Neuronal stem cell (in vitro differentiated cells): ENCODE data around the gene SDE2.

Experiments used
- DNase-seq: peaks from one replicate; pipeline ENCODE4 v3.0.0-alpha.2; 2013; ENCODE audit warnings: low spot score
- H2AFZ ChIP-seq: one replicate; pipeline ENCODE4 v1.6.1; 2013; ENCODE audit warnings: mild to moderate bottlenecking, low read length, inconsistent platforms
- H2AK5ac ChIP-seq: 2 replicates; pipeline ENCODE4 v1.6.1; 2013; ENCODE audit warnings: low read depth, mild to moderate bottlenecking, inconsistent platforms, low read length, moderate library complexity, mixed read lengths
- H2BK120ac ChIP-seq: 2 replicates; pipeline ENCODE4 v1.6.1; 2013; ENCODE audit warnings: low read depth, mild to moderate bottlenecking, inconsistent platforms, low read length, moderate library complexity, mixed read lengths
- H2BK12ac ChIP-seq: one replicate; pipeline ENCODE4 v1.6.1; 2013; ENCODE audit warnings: low read length, inconsistent platforms
- H2BK15ac ChIP-seq: 2 replicates; pipeline ENCODE4 v1.6.1; 2013; ENCODE audit warnings: mild to moderate bottlenecking, low read length, inconsistent platforms, mixed read lengths
- H2BK5ac ChIP-seq: one replicate; pipeline ENCODE4 v1.6.1; 2013; ENCODE audit warnings: inconsistent platforms, mild to moderate bottlenecking, low read length, moderate library complexity
- H3K14ac ChIP-seq: one replicate; pipeline ENCODE4 v1.6.1; 2013; ENCODE audit warnings: low read length, inconsistent platforms
- H3K18ac ChIP-seq: 2 replicates; pipeline ENCODE4 v1.6.1; 2013; ENCODE audit warnings: low read length, inconsistent platforms
- H3K23ac ChIP-seq: 2 replicates; pipeline ENCODE4 v1.6.1; 2013; ENCODE audit warnings: low read depth, mild to moderate bottlenecking, mixed read lengths, low read length, inconsistent platforms; ENCODE audit not compliant: poor library complexity
- H3K27ac ChIP-seq: replicated peaks from 3 replicates; pipeline ENCODE4 v1.5.1; 2013; ENCODE audit warnings: low read length, inconsistent platforms
- H3K27me3 ChIP-seq, 3 experiments: 2 replicates each; pipeline ENCODE4 v1.6.1; 2013; ENCODE audit warnings: low read length in 3 of 3, mild to moderate bottlenecking in 2 of 3, inconsistent platforms in 1 of 3, low read depth in 1 of 3, mixed read lengths in 1 of 3, moderate library complexity in 1 of 3; ENCODE audit not compliant: control insufficient read depth in 3 of 3, insufficient read depth in 3 of 3
- H3K36me3 ChIP-seq, 2 donors: replicated peaks in 1 of 2; 2 replicates each; pipeline ENCODE4 v1.6.1; 2013; ENCODE audit warnings: low read length in 2 of 2; ENCODE audit not compliant: control insufficient read depth in 2 of 2, insufficient read depth in 2 of 2
- H3K4ac ChIP-seq: 2 replicates; pipeline ENCODE4 v1.6.1; 2013; ENCODE audit warnings: inconsistent platforms, mild to moderate bottlenecking, low read length, moderate library complexity
- H3K4me1 ChIP-seq, 2 donors: 1 replicate in 1 of 2; 2 replicates in 1 of 2; pipeline ENCODE4 v1.6.1; 2013; ENCODE audit warnings: low read length in 2 of 2, low read depth in 1 of 2; ENCODE audit not compliant: control insufficient read depth in 2 of 2, insufficient read depth in 1 of 2
- H3K4me2 ChIP-seq: one replicate; pipeline ENCODE4 v1.6.1; 2013; ENCODE audit warnings: mild to moderate bottlenecking, low read length, inconsistent platforms; ENCODE audit not compliant: insufficient read depth, poor library complexity, severe bottlenecking
- H3K4me3 ChIP-seq, 2 donors: 2 replicates each; pipeline ENCODE4 v1.5.1; 2013; ENCODE audit warnings: low read length in 2 of 2, mild to moderate bottlenecking in 2 of 2, inconsistent platforms in 1 of 2, moderate library complexity in 1 of 2
- H3K79me1 ChIP-seq: one replicate; pipeline ENCODE4 v1.6.1; 2013; ENCODE audit warnings: low read depth, mild to moderate bottlenecking, inconsistent platforms, low read length, moderate library complexity
- H3K9ac ChIP-seq: one replicate; pipeline ENCODE4 v1.6.1; 2013; ENCODE audit warnings: mild to moderate bottlenecking, low read depth, low read length, inconsistent platforms; ENCODE audit not compliant: poor library complexity
- H3K9me3 ChIP-seq, 2 donors: replicated peaks in 1 of 2; 2 replicates each; pipeline versions ENCODE3 to v1.6.1; 2013; ENCODE audit warnings: low read length in 2 of 2, mild to moderate bottlenecking in 2 of 2, inconsistent platforms in 1 of 2, low read depth in 1 of 2, mixed read lengths in 1 of 2, moderate library complexity in 1 of 2; ENCODE audit not compliant: control insufficient read depth in 2 of 2, insufficient read depth in 1 of 2
- H4K8ac ChIP-seq: one replicate; pipeline ENCODE4 v1.6.1; 2013; ENCODE audit warnings: low read depth, mild to moderate bottlenecking, inconsistent platforms, low read length, moderate library complexity
- H4K91ac ChIP-seq: one replicate; pipeline ENCODE4 v1.6.1; 2013; ENCODE audit warnings: low read length, low read depth, mild to moderate bottlenecking, inconsistent platforms; ENCODE audit not compliant: poor library complexity
- WGBS, 2 donors: extraction: QIAGEN DNeasy Blood & Tissue Kit; methylation state at CpG; one replicate each; pipeline ENCODE4 v1.1.7; 2013; ENCODE audit warnings: missing lambda C conversion rate in 2 of 2, mixed read lengths in 1 of 2; ENCODE audit not compliant: insufficient read length in 2 of 2, insufficient replicate concordance in 1 of 2; ENCODE audit errors: extremely low coverage in 2 of 2; 5-methylcytosine and 5-hydroxymethylcytosine counted together

The SDE2 gene

GRCh38 chr1:225995919-225996864 lies 3.0 kb downstream of the SDE2 start:
- H3K23ac ChIP-seq, result no peak overlapping the region
- no peak for DNase-seq
- no peak overlapping the region for H3K4me3 ChIP-seq

DNA sequence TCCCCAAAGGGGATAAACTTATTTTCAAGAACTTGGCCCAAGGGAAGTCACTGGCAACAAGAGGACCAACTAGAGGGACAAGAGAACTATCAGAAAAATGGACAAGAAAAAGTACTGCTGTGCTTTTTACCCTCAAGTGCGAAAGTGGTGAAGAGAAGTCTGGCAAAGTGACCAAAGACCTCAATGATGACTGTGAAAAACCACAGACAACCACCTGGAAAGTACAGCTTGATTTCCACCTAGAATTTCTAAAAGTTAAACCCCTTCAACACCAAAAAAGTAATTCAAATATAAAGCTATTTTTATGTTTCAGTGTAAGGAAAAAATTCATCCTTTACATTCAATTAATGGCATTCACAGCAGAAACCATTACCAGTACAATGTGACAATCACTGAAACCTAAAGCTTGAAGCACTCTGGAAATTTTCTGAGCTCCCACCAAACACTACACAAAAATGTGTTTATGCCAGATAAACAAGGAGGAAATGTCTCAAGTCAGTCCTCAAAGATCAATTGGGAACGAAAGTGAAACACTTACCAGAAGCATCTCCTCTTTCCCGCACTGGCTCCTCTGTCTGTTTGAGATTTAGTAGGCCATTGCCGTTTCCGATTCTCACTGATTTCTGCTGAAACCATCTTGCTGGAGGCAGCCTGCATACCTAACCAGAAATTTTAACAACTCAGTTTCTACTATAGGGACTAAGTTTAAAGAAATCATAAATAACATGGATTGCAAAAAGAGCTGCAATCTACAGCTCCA lies 8.3 kb downstream of the SDE2 start:
- no peak overlapping the region for H2BK12ac ChIP-seq
- no peak overlapping the region for H2AK5ac ChIP-seq
- H3K4me3 ChIP-seq, result no peak overlapping the region
- no peaks in the 10 kb centered on the region for H3K9me3 ChIP-seq
- H3K9ac ChIP-seq, result no peak overlapping the region
- H3K23ac ChIP-seq, result no peak overlapping the region
- no peak overlapping the region for H3K4ac ChIP-seq
- no peak overlapping the region for H2AFZ ChIP-seq
- no peak overlapping the region for H2BK5ac ChIP-seq
- no peak overlapping the region for H3K27ac ChIP-seq
- H3K79me1 ChIP-seq, result peaks cover 2% of the 10 kb centered on the region
- H4K8ac ChIP-seq, result no peak overlapping the region
- H3K18ac ChIP-seq, result no peak overlapping the region
- peaks cover 24 to 90% of the 10 kb centered on the region in 2 donors for H3K36me3 ChIP-seq
- no peak overlapping the region for H2BK120ac ChIP-seq
- no CpG with 5 or more reads among the region's 5 CpGs for WGBS, 2 donors
- H3K14ac ChIP-seq, result no peak overlapping the region
- H4K91ac ChIP-seq, result no peak overlapping the region
- H3K27me3 ChIP-seq, result no peaks in the 10 kb centered on the region
- H2BK15ac ChIP-seq, result no peak overlapping the region
- no peaks in the 10 kb centered on the region for H3K4me1 ChIP-seq
- no peak for DNase-seq
- no peak overlapping the region for H3K4me2 ChIP-seq

More at GRCh38 chr1:225995919-225996864, 3.0 kb downstream of the SDE2 start:
- no peaks in the 10 kb centered on the region for H3K27me3 ChIP-seq
- no peak overlapping the region for H3K27ac ChIP-seq
- H3K14ac ChIP-seq, result no peak overlapping the region
- no CpG with 5 or more reads among the region's 4 CpGs for WGBS, 2 donors
- no peak overlapping the region for H3K9ac ChIP-seq
- no peak overlapping the region for H3K18ac ChIP-seq
- no peak overlapping the region for H2BK5ac ChIP-seq
- no peak overlapping the region for H4K8ac ChIP-seq
- H2AK5ac ChIP-seq, result no peak overlapping the region
- no peak overlapping the region for H4K91ac ChIP-seq
- peaks cover 6% of the 10 kb centered on the region for H3K79me1 ChIP-seq
- H2BK15ac ChIP-seq, result no peak overlapping the region
- no peak overlapping the region for H2AFZ ChIP-seq
- no peak overlapping the region for H2BK12ac ChIP-seq
- peaks cover 17 to 53% of the 10 kb centered on the region in 2 donors for H3K36me3 ChIP-seq
- no peak overlapping the region for H2BK120ac ChIP-seq
- H3K9me3 ChIP-seq, result no peaks in the 10 kb centered on the region
- H3K4me2 ChIP-seq, result no peak overlapping the region
- peaks cover 5 to 6% of the 10 kb centered on the region in 2 donors for H3K4me1 ChIP-seq
- H3K4ac ChIP-seq, result no peak overlapping the region

DNA sequence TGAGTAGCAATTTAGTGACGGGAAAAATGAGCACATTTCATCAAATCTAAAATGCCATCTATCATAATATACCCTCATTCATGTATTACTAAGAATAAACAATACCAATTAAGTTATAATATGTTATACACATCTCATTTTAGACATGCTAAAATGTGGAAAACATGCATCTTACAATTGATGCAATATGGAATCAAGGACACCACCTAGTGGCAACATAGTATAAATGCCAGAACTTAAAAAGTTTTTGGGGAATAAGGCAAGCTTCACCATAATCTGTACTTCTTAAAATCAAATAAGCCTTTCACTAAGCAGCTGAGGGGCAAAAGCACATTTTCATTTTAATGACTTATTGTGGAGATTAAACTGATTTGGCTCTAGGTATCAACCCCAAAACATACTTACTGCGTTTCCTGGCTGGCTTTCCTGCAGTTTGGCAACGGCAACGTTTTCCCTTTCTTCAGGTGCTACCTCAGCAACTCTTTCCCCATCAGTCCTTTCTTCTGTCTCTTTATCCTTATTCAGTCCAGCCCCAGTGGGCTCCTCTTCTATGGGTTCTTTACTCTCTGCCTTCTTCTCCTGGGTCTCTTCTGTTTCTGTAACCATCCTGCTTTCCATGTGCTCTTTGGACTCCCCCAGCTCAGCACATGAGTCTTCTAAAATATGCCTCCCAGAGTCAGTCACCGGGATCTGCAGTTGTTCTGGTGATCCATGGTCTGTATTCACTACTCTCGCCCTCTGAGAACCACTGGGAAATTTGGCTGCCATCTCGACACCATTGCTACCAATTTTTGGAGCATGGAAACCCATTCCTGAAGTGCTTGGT lies 11.4 kb downstream of the SDE2 start:
- Histone ChIP-seq H3K18ac (no peak overlapping the region), H3K27ac (no peak overlapping the region), H2BK12ac (no peak overlapping the region), H2BK5ac (no peak overlapping the region), H3K14ac (no peak overlapping the region), H3K4me1 (no peaks in the 10 kb centered on the region), H2AFZ (no peak overlapping the region), H3K27me3 (no peaks in the 10 kb centered on the region), H3K4ac (no peak overlapping the region), H3K4me2 (no peak overlapping the region), H3K23ac (no peak overlapping the region), H3K9me3 (peaks cover 0 to 7% of the 10 kb centered on the region in 2 donors), H4K8ac (no peak overlapping the region), H2AK5ac (no peak overlapping the region), H3K36me3 (peaks cover 22 to 94% of the 10 kb centered on the region in 2 donors), H3K79me1 (no peaks in the 10 kb centered on the region), H4K91ac (no peak overlapping the region), H2BK15ac (no peak overlapping the region), H3K4me3 (no peak overlapping the region), H3K9ac (no peak overlapping the region), H2BK120ac (no peak overlapping the region)
- WGBS, 2 donors, result no CpG with 5 or more reads among the region's 7 CpGs
- DNase-seq, result no peak
